GM23338 (cell line): ENCODE data around the gene PPY.

Source experiments
- CREB1 ChIP-seq: fragments of 250-450 bp; sonication (Bioruptor Pico); IDR thresholded peaks from 2 replicates; pipeline ENCODE4 v1.5.0; 2020; ENCODE audit warnings: low read depth, mild to moderate bottlenecking, moderate library complexity
- EZH2 ChIP-seq: fragments of 200-600 bp; sonication (generic); IDR thresholded peaks from one replicate; pipeline ENCODE4 v1.8.0; 2017; ENCODE audit warnings: antibody characterized with exemption, mild to moderate bottlenecking, low read depth; ENCODE audit not compliant: unreplicated experiment
- EZH2phosphoT487 ChIP-seq: fragments of 200-600 bp; sonication (generic); IDR thresholded peaks from one replicate; pipeline ENCODE4 v1.8.1; 2018; ENCODE audit warnings: antibody characterized with exemption; ENCODE audit not compliant: unreplicated experiment
- JUNB ChIP-seq: IDR thresholded peaks from one replicate; pipeline ENCODE4 v1.6.1; 2016; ENCODE audit warnings: antibody characterized with exemption; ENCODE audit not compliant: unreplicated experiment
- POLR2AphosphoS5 ChIP-seq: IDR thresholded peaks from 2 replicates; pipeline ENCODE4 v1.6.1; 2016; ENCODE audit warnings: antibody characterized with exemption, low read depth
- STAT1 ChIP-seq: IDR thresholded peaks from one replicate; pipeline ENCODE4 v1.6.1; 2016; ENCODE audit warnings: antibody characterized with exemption; ENCODE audit not compliant: unreplicated experiment
- TF ChIP-seq, protein P1 (sequence below), 2 experiments: fragments of 200-600 bp in 1 of 2; sonication (generic) in 1 of 2; conservative IDR thresholded peaks; 2 replicates each; pipeline versions ENCODE4 v1.5.1 to v1.6.1; 2016 to 2017; ENCODE audit warnings: antibody characterized with exemption in 2 of 2, low read depth in 2 of 2, mild to moderate bottlenecking in 2 of 2, moderate library complexity in 1 of 2
- TF ChIP-seq, protein P2 (sequence below): IDR thresholded peaks from one replicate; pipeline ENCODE4 v1.6.1; 2018; ENCODE audit warnings: antibody characterized with exemption; ENCODE audit not compliant: unreplicated experiment
- TF ChIP-seq, protein P3 (sequence below): IDR thresholded peaks from 2 replicates; pipeline ENCODE4 v1.6.1; 2016; ENCODE audit warnings: antibody characterized with exemption

DNA sequence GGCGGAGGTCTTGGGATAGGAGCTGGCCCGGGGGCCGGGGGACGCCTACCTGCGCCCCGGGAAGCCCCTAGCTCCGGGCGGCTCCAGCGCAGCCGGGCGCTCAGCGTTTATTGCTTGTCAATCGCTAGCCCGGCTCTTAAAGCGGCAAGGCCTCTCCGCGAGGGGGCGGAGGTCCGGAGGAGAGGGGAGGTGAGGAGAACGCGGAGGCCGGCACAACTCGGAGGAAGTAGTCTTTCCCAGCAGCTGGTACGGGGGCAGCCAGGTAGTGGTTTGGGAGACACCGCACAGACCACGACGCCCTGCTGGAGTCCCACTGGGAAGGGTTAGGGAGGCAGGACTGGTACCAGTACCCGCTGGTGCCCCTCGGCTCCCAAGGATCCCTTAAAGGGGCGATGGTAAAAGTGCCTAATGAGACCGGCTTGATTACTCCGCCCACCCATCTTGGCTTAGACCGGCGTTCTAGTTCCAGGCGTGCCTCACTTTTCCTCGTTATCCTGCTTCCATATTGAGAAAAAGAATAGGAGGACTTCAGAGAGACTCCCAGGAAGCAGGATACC is 34.8 kb downstream of the PPY start, which contains the start of gene MPP2:
- TF ChIP-seq, protein P1, sequence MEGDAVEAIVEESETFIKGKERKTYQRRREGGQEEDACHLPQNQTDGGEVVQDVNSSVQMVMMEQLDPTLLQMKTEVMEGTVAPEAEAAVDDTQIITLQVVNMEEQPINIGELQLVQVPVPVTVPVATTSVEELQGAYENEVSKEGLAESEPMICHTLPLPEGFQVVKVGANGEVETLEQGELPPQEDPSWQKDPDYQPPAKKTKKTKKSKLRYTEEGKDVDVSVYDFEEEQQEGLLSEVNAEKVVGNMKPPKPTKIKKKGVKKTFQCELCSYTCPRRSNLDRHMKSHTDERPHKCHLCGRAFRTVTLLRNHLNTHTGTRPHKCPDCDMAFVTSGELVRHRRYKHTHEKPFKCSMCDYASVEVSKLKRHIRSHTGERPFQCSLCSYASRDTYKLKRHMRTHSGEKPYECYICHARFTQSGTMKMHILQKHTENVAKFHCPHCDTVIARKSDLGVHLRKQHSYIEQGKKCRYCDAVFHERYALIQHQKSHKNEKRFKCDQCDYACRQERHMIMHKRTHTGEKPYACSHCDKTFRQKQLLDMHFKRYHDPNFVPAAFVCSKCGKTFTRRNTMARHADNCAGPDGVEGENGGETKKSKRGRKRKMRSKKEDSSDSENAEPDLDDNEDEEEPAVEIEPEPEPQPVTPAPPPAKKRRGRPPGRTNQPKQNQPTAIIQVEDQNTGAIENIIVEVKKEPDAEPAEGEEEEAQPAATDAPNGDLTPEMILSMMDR (conservative IDR thresholded peaks at IDR 0.05; ENCODE audit: low read depth in 2 of 2), result no peak
- no peak for TF ChIP-seq POLR2AphosphoS5
- no peak for TF ChIP-seq EZH2
- TF ChIP-seq CREB1 (CRISPR knock-in tag), result no peak
- TF ChIP-seq, protein P2, sequence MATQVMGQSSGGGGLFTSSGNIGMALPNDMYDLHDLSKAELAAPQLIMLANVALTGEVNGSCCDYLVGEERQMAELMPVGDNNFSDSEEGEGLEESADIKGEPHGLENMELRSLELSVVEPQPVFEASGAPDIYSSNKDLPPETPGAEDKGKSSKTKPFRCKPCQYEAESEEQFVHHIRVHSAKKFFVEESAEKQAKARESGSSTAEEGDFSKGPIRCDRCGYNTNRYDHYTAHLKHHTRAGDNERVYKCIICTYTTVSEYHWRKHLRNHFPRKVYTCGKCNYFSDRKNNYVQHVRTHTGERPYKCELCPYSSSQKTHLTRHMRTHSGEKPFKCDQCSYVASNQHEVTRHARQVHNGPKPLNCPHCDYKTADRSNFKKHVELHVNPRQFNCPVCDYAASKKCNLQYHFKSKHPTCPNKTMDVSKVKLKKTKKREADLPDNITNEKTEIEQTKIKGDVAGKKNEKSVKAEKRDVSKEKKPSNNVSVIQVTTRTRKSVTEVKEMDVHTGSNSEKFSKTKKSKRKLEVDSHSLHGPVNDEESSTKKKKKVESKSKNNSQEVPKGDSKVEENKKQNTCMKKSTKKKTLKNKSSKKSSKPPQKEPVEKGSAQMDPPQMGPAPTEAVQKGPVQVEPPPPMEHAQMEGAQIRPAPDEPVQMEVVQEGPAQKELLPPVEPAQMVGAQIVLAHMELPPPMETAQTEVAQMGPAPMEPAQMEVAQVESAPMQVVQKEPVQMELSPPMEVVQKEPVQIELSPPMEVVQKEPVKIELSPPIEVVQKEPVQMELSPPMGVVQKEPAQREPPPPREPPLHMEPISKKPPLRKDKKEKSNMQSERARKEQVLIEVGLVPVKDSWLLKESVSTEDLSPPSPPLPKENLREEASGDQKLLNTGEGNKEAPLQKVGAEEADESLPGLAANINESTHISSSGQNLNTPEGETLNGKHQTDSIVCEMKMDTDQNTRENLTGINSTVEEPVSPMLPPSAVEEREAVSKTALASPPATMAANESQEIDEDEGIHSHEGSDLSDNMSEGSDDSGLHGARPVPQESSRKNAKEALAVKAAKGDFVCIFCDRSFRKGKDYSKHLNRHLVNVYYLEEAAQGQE, result no peak
- no peak for TF ChIP-seq JUNB
- TF ChIP-seq, protein P3, sequence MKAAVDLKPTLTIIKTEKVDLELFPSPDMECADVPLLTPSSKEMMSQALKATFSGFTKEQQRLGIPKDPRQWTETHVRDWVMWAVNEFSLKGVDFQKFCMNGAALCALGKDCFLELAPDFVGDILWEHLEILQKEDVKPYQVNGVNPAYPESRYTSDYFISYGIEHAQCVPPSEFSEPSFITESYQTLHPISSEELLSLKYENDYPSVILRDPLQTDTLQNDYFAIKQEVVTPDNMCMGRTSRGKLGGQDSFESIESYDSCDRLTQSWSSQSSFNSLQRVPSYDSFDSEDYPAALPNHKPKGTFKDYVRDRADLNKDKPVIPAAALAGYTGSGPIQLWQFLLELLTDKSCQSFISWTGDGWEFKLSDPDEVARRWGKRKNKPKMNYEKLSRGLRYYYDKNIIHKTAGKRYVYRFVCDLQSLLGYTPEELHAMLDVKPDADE, result no peak
- TF ChIP-seq STAT1, result no peak
- no peak for TF ChIP-seq EZH2phosphoT487
